Measurements from ENCODE around the gene KCTD20. TPM values are rescaled to one million over a fixed set of nuclear protein-coding genes. Genes with fewer than 3 reads are reported as not detected.

KCTD20 gene
- total and polyA plus RNA-seq, 2 of the 13 experiments (the other 11 are each of a cell fraction or from before 2014, with no cell fraction given) = 52.7 to 67.1 TPM

DNA sequence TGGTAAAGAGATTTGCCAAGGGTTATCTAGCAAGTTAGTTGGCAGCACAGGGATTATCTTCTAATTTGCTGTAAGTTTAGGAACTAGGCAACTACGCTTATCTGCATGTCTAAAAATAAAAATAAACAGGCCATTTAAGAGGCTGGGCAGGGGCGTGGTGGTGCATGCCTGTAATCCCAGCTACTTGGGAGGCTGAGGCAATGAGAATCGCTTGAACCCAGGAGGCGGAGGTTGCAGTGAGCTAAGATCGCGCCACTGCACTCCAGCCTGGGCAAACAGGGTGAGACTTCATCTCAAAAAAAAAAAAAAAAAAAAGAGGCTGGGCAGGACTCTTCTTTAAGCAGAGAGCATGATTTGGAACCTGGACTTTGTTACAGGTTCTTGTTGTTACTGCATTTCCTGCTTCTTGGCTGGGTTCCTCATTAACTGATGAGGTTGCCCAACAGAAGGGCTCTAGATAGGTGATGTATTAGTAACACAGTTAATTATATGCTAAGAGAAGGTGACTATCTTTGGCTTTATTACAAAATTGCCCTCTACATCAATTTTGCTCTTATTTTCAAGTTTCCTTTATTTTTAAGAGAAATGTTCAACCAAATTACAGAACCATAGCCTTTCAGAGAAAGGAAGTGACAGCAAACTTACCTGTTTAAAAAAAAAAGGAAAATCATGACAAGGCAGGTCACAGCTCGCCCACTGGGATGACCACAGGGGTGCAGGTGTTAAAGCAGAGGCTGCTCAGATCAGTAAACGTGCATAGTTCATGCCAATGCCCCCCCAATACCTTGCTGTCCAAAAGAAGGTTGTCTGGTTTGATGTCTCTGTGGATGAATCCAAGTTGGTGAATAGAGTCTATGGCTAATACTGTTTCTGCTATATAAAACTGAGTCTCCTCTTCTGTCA, 72.0 kb downstream of the KCTD20 start (continued):
- TF ChIP-seq, protein P1, sequence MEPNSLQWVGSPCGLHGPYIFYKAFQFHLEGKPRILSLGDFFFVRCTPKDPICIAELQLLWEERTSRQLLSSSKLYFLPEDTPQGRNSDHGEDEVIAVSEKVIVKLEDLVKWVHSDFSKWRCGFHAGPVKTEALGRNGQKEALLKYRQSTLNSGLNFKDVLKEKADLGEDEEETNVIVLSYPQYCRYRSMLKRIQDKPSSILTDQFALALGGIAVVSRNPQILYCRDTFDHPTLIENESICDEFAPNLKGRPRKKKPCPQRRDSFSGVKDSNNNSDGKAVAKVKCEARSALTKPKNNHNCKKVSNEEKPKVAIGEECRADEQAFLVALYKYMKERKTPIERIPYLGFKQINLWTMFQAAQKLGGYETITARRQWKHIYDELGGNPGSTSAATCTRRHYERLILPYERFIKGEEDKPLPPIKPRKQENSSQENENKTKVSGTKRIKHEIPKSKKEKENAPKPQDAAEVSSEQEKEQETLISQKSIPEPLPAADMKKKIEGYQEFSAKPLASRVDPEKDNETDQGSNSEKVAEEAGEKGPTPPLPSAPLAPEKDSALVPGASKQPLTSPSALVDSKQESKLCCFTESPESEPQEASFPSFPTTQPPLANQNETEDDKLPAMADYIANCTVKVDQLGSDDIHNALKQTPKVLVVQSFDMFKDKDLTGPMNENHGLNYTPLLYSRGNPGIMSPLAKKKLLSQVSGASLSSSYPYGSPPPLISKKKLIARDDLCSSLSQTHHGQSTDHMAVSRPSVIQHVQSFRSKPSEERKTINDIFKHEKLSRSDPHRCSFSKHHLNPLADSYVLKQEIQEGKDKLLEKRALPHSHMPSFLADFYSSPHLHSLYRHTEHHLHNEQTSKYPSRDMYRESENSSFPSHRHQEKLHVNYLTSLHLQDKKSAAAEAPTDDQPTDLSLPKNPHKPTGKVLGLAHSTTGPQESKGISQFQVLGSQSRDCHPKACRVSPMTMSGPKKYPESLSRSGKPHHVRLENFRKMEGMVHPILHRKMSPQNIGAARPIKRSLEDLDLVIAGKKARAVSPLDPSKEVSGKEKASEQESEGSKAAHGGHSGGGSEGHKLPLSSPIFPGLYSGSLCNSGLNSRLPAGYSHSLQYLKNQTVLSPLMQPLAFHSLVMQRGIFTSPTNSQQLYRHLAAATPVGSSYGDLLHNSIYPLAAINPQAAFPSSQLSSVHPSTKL (CRISPR knock-in tag; IDR thresholded peaks at IDR 0.05) = 0 out of 2 replicates have a peak, but pooled peaks have one; percentile 26
- TF ChIP-seq ELF3 (CRISPR knock-in tag; IDR thresholded peaks at IDR 0.05) = peak; percentile 74; the same call in 1 of the 2 replicates
- TF ChIP-seq ZBTB38 (CRISPR knock-in tag; IDR thresholded peaks at IDR 0.05) = peak; percentile 65; the same call in 1 of the 2 replicates
- TF ChIP-seq KLF15 (CRISPR knock-in tag; IDR thresholded peaks at IDR 0.05; ENCODE audit: borderline replicate concordance) = no peak
- no peak for TF ChIP-seq KAT8 (CRISPR knock-in tag; IDR thresholded peaks at IDR 0.05)
- TF ChIP-seq GATAD2A (CRISPR knock-in tag; IDR thresholded peaks at IDR 0.05) = peak; percentile 47; the same call in 1 of the 2 replicates
- no peak for TF ChIP-seq KAT2B (IDR thresholded peaks at IDR 0.05; ENCODE audit: borderline replicate concordance, low read depth, low read length)
- TF ChIP-seq PLRG1 (conservative IDR thresholded peaks at IDR 0.05) = no peak
- TF ChIP-seq EP300 (IDR thresholded peaks at IDR 0.05; ENCODE audit: low read depth in 2 of 2, low read length in 2 of 2) = peak in 1 of 2 experiments; percentile 24; a peak in 1 of 4 replicates
- TF ChIP-seq EP300 (CRISPR knock-in tag; IDR thresholded peaks at IDR 0.05; ENCODE audit: borderline replicate concordance) = no peak
- TF ChIP-seq MED1 (CRISPR knock-in tag; IDR thresholded peaks at IDR 0.05) = 0 out of 2 replicates have a peak, but pooled peaks have one; percentile 15
- TF ChIP-seq, protein P2, sequence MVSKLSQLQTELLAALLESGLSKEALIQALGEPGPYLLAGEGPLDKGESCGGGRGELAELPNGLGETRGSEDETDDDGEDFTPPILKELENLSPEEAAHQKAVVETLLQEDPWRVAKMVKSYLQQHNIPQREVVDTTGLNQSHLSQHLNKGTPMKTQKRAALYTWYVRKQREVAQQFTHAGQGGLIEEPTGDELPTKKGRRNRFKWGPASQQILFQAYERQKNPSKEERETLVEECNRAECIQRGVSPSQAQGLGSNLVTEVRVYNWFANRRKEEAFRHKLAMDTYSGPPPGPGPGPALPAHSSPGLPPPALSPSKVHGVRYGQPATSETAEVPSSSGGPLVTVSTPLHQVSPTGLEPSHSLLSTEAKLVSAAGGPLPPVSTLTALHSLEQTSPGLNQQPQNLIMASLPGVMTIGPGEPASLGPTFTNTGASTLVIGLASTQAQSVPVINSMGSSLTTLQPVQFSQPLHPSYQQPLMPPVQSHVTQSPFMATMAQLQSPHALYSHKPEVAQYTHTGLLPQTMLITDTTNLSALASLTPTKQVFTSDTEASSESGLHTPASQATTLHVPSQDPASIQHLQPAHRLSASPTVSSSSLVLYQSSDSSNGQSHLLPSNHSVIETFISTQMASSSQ (IDR thresholded peaks at IDR 0.05; ENCODE audit: low read depth) = 0 out of 2 replicates have a peak, but pooled peaks have one; percentile 32
- TF ChIP-seq, protein P2 (CRISPR knock-in tag; IDR thresholded peaks at IDR 0.05; ENCODE audit: borderline replicate concordance) = no peak
- TF ChIP-seq ZSCAN25 (CRISPR knock-in tag; IDR thresholded peaks at IDR 0.05) = no peak
- TF ChIP-seq AHR (CRISPR knock-in tag; IDR thresholded peaks at IDR 0.05) = no peak
- TF ChIP-seq ZFAT (CRISPR knock-in tag; conservative IDR thresholded peaks at IDR 0.05) = no peak; the same call in 1 of the 2 replicates
- peak; percentile 55; the same call in 1 of the 2 replicates for TF ChIP-seq HNF4A (CRISPR knock-in tag; IDR thresholded peaks at IDR 0.05)
- peak; percentile 64; the same call in 1 of the 2 replicates for TF ChIP-seq CEBPB (IDR thresholded peaks at IDR 0.05; ENCODE audit: borderline replicate concordance, low read depth, low read length)
- TF ChIP-seq, protein P3, sequence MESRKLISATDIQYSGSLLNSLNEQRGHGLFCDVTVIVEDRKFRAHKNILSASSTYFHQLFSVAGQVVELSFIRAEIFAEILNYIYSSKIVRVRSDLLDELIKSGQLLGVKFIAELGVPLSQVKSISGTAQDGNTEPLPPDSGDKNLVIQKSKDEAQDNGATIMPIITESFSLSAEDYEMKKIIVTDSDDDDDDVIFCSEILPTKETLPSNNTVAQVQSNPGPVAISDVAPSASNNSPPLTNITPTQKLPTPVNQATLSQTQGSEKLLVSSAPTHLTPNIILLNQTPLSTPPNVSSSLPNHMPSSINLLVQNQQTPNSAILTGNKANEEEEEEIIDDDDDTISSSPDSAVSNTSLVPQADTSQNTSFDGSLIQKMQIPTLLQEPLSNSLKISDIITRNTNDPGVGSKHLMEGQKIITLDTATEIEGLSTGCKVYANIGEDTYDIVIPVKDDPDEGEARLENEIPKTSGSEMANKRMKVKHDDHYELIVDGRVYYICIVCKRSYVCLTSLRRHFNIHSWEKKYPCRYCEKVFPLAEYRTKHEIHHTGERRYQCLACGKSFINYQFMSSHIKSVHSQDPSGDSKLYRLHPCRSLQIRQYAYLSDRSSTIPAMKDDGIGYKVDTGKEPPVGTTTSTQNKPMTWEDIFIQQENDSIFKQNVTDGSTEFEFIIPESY (CRISPR knock-in tag; IDR thresholded peaks at IDR 0.05) = peak; percentile 86
- no peak for TF ChIP-seq CHD2 (IDR thresholded peaks at IDR 0.05; ENCODE audit: low read depth, low read length)

Data from HepG2 (cell line).